Measurements from ENCODE around the gene GDPD5. TPM values are rescaled to one million over a fixed set of nuclear protein-coding genes. Genes with fewer than 3 reads are reported as not detected.

Gene GDPD5
- polyA plus RNA-seq, 1 experiment: 1.4 TPM

DNA sequence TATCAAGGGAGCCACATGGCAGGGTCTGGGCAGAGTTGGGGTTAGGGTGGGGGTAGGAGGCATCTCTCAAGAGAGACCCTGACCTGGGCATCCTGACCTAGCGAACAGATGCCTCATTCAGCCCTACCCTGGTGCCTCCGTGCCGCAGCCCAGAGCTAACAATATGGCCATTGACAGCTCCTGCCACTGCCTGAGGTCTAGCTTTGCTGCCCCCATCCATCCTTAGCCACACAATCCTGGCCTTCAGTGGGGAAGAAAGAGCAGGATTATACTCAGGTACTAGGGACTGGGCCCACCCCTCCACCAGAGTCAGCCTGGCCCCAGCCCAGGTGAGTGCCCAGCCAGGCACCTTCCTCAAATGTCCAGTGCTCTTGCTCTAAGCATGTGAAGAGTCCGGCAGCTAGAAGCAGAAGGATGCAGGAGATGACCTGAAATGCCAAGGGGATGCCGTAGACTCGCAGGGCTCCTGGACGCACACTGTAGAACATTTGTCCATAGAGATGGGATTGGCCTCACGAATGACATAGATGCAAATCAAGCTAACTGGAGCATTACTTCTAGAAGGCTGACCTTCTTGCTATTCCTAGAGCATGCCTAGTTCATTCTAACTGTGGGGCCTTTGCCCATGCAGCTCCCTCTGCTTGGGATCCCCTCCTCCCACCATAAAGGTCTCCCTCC is 23.0 kb upstream of the GDPD5 start:
- POLR2A ChIA-PET: interaction anchor here (0.8 to 1.6 kb wide), 4 partner anchors 14 to 28 kb away, joined by 3 to 6 read pairs (median 3); partner anchors contain the start of gene SERPINH1
- no peak for DNase-seq (ENCODE audit: low read depth, low spot score)
- TF ChIP-seq, protein P1, sequence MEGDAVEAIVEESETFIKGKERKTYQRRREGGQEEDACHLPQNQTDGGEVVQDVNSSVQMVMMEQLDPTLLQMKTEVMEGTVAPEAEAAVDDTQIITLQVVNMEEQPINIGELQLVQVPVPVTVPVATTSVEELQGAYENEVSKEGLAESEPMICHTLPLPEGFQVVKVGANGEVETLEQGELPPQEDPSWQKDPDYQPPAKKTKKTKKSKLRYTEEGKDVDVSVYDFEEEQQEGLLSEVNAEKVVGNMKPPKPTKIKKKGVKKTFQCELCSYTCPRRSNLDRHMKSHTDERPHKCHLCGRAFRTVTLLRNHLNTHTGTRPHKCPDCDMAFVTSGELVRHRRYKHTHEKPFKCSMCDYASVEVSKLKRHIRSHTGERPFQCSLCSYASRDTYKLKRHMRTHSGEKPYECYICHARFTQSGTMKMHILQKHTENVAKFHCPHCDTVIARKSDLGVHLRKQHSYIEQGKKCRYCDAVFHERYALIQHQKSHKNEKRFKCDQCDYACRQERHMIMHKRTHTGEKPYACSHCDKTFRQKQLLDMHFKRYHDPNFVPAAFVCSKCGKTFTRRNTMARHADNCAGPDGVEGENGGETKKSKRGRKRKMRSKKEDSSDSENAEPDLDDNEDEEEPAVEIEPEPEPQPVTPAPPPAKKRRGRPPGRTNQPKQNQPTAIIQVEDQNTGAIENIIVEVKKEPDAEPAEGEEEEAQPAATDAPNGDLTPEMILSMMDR (IDR thresholded peaks at IDR 0.05; ENCODE audit: low read depth, low read length): no peak
- CTCF ChIA-PET: interaction anchor here (1.1 kb wide), 1 partner anchor 157 kb away, joined by 3 read pairs; no protein-coding TSS in a partner anchor
- H3K27ac ChIP-seq (ENCODE audit: low read depth, low read length): no peak overlapping the region
- H3K9me3 ChIP-seq (ENCODE audit: control insufficient read depth, insufficient read depth, low read length): no peaks in the 10 kb centered on the region
- no peaks in the 10 kb centered on the region for H3K27me3 ChIP-seq (ENCODE audit: control insufficient read depth, insufficient read depth, low read length)
- H3K4me3 ChIP-seq (ENCODE audit: low read depth, low read length): no peak overlapping the region

DNA sequence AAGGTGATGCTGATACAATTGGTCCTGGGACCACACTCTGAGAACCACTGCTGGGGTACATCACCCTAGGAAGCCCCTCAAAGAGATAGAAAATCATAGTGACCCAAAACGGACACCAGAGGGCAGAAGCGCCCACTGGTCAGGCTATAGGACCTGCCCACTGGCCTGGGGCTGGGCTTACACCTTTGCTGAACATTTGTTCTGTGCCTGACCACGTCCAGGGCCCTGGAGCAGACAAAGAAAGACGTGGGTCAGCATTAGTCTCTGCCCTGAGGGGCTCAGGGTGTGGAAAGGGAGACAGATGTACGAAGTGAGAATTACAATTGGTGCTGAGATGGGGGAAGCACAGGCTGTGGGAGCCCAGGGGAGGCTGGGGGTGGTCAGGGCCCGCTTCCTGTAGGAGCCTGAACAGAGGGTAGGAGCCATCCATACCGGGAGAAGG is 21.9 kb upstream of the GDPD5 start:
- H3K27me3 ChIP-seq (ENCODE audit: control insufficient read depth, insufficient read depth, low read length): peaks cover 3% of the 10 kb centered on the region
- no peak overlapping the region for H3K4me3 ChIP-seq (ENCODE audit: low read depth, low read length)
- H3K27ac ChIP-seq (ENCODE audit: low read depth, low read length): no peak overlapping the region
- no peaks in the 10 kb centered on the region for H3K9me3 ChIP-seq (ENCODE audit: control insufficient read depth, insufficient read depth, low read length)
- ChIA-PET CTCF (interaction anchor here (0.6 to 2.1 kb wide), 11 partner anchors 11 to 221 kb away, joined by 3 to 17 read pairs (median 4); partner anchors contain the start of gene DGAT2), POLR2A (interaction anchor here (0.9 to 1.6 kb wide), 4 partner anchors 16 to 29 kb away, joined by 3 to 8 read pairs (median 3); no protein-coding TSS in a partner anchor)
- DNase-seq (ENCODE audit: low read depth, low spot score): no peak
- TF ChIP-seq, protein P1 (IDR thresholded peaks at IDR 0.05; ENCODE audit: low read depth, low read length): peak; percentile 90

DNA sequence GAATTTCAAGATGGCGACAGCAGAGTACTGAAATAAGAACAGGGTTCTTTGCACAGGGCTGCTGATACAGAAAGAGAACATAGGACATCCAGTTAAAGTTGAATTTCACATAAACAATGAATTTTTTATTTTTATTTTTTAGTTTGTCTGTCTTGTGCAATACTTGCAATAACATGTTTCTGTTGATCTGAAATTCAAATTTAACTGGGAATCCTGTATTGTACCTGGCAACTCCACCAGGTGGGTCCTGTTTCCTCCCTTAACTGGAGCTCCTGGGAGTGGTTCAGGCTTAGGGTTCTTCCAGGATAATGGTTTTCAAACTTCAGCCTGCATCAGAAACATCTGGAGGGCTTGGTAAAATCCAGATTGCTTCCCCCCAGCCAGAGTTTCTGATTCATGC is 21.4 kb upstream of the GDPD5 start:
- TF ChIP-seq, protein P1 (IDR thresholded peaks at IDR 0.05; ENCODE audit: low read depth, low read length): no peak
- Histone ChIP-seq H3K27ac (ENCODE audit: low read depth, low read length) (no peak overlapping the region), H3K27me3 (ENCODE audit: control insufficient read depth, insufficient read depth, low read length) (peaks cover 3% of the 10 kb centered on the region), H3K9me3 (ENCODE audit: control insufficient read depth, insufficient read depth, low read length) (no peaks in the 10 kb centered on the region), H3K4me3 (ENCODE audit: low read depth, low read length) (no peak overlapping the region)
- ChIA-PET CTCF (interaction anchor here (0.6 to 2.1 kb wide), 15 partner anchors 11 to 323 kb away, joined by 3 to 17 read pairs (median 4); partner anchors contain the start of gene DGAT2), POLR2A (interaction anchor here (1.2 to 1.6 kb wide), 2 partner anchors 19 to 28 kb away, joined by 3 to 8 read pairs; no protein-coding TSS in a partner anchor)
- no peak for DNase-seq (ENCODE audit: low read depth, low spot score)

DNA sequence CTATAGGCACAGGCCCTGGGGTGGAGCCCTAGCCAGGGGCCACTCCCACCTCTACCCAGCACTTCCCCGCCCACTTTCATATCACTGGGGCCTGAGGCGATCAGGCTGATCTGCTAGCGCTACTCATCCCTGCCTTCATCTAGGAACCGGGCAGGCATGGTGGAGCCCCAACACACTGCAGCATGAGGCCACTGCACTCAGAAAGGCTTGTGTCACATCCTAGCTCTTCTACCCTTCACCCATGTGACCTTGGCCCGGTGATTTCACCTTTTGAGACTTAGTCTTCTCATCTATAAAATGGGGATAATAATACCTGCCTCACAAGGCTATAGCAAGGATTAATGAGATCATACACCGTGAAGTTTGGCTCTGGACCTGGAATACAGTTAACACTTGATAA is 18.1 kb upstream of the GDPD5 start:
- peaks cover 3% of the 10 kb centered on the region for H3K27me3 ChIP-seq (ENCODE audit: control insufficient read depth, insufficient read depth, low read length)
- no peaks in the 10 kb centered on the region for H3K9me3 ChIP-seq (ENCODE audit: control insufficient read depth, insufficient read depth, low read length)
- DNase-seq (ENCODE audit: low read depth, low spot score): no peak
- no peak overlapping the region for H3K27ac ChIP-seq (ENCODE audit: low read depth, low read length)
- TF ChIP-seq, protein P1 (IDR thresholded peaks at IDR 0.05; ENCODE audit: low read depth, low read length): no peak
- ChIA-PET CTCF (interaction anchor here (1.1 to 1.3 kb wide), 2 partner anchors 18 to 31 kb away, joined by 3 to 5 read pairs; partner anchors contain the start of gene GDPD5), POLR2A (interaction anchor here (1.0 kb wide), 1 partner anchor 18 kb away, joined by 3 read pairs; the partner anchor contains the start of gene SERPINH1)
- no peak overlapping the region for H3K4me3 ChIP-seq (ENCODE audit: low read depth, low read length)

DNA sequence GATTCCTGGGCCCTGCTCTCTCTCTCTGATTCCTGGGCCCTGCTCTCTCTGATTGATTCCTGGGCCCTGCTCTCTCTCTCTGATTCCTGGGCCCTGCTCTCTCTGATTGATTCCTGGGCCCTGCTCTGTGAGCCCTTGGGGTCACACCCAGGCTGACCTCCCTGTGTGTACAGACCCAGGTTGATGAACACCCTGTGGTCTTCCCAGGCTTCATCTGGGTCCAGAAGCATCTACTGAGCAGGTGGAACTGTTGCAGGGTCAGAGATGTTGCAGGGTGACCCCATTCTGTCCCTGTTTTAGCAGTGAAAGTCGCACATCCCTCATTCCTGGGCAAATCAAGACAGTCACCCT is 16.3 kb upstream of the GDPD5 start:
- no peak for DNase-seq (ENCODE audit: low read depth, low spot score)
- Histone ChIP-seq H3K27me3 (ENCODE audit: control insufficient read depth, insufficient read depth, low read length) (peaks cover 3% of the 10 kb centered on the region), H3K27ac (ENCODE audit: low read depth, low read length) (no peak overlapping the region), H3K4me3 (ENCODE audit: low read depth, low read length) (no peak overlapping the region), H3K9me3 (ENCODE audit: control insufficient read depth, insufficient read depth, low read length) (no peaks in the 10 kb centered on the region)
- CTCF ChIA-PET: interaction anchor here (1.0 kb wide), 1 partner anchor 9 kb away, joined by 3 read pairs; no protein-coding TSS in a partner anchor
- POLR2A ChIA-PET: interaction anchor here (1.3 kb wide), 1 partner anchor 12 kb away, joined by 5 read pairs; no protein-coding TSS in a partner anchor
- TF ChIP-seq, protein P1 (IDR thresholded peaks at IDR 0.05; ENCODE audit: low read depth, low read length): no peak
